ENCODE data around the gene FAHD2A.
"Not testable (repeated sequence)": the region's sequence is repeated elsewhere in the genome, so short reads cannot be mapped to it uniquely, and the experiment has no call there.

Gene FAHD2A

DNA sequence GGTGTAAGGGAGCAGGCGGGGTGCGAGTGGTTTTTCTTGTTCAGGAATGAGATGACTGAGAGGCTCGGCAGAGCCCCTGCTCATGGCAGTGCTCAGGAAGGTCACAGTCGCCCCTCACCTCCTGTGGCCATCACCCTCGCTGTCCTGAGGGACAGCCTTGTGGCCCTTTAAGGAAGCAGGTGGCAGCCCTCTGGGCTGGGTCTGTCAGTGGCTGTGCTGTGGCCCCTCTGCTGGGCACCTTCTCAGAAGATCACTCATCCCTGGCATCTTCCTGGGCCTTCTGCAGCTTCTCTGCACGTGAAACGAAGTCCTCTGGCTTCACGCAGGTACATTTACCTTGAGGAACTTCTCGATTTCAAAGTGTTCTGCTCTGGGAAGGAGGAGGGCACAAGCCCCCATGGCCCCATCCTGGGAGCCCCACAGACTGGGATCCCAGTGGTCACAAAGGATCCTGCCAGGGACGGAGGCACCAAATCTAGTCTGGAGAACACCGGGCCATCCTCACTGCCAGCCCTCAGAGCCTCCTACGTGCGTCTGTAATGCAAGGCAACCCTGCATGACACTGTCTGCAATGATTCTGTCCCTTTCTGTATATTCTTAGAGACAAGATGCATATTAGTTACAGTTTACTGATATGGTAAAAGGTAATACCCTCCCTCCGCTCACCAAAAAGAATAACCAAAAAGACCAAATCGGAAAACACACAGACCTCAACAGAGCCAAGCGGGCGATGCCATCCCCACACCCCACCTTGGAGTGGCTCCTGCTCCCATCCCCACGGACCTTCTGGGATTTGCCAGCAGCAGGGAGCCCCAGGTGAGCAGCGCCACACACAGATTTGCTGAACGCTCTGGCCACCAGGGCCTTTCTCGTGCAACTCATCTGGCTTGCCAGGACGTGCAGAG, 25.9 kb upstream of the FAHD2A start:
- no peak for DNase-seq (ENCODE audit: low spot score)

DNA sequence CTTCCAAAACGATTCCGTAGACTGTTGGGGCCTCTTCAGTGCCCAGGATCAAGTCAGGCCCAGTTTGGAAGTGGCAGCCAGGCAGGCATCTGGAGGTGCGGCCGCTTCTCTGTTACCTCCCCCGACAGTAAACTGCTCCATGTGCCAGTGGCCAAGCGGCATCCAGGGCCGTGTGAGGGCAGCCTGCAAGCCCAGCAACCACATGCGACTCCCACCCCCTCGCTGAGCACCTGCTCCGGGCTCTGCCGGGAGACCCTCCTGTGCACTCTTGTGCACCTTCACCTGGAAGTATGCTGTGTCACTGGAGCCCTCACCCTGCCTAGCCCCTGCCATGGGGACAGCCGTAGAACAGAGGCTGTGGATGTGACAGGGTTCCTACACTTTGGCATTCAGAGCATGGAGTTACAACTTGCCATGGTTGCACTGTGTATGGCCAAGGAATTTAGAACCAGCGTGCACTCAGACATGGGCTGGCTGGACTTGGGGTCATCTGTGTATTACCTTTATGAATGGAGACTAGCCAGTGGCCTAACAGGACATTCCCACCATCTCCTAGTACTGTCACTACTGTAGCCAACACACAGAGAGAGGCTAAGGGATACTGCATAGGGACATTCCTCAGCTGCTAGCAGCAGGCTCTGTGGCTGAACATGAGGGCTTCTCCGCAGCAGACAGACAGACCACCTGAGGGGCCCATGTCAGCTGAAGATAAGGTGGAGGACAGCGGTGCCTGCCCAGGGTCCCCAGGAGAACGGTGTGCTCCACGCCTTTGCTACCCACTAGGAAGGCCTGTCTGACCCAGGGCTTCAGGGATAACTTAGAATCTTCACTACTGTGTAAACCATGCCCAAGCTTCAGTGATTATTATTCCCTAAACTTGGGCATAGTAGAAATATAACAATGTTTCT, 25.0 kb upstream of the FAHD2A start:
- DNase-seq (ENCODE audit: low spot score): no peak

DNA sequence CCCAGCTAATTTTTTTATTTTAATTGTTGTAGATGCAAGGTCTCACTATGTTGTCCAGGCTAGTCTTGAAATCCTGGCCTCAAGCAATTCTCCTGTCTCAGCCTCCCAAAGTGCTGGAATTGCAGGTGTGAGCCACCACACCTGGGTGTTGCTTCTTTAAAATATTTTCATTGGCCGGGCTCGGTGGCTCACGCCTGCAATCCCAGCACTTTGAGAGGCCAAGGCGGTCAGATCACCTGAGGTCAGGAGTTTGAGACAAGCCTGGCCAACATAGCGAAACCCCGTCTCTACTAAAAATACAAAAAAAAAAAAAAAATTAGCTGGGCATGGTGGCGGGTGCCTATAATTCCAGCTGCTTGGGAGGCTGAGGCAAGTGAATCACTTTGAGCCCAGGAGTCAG, 24.2 kb upstream of the FAHD2A start:
- not testable (repeated sequence) for DNase-seq (ENCODE audit: low spot score)

DNA sequence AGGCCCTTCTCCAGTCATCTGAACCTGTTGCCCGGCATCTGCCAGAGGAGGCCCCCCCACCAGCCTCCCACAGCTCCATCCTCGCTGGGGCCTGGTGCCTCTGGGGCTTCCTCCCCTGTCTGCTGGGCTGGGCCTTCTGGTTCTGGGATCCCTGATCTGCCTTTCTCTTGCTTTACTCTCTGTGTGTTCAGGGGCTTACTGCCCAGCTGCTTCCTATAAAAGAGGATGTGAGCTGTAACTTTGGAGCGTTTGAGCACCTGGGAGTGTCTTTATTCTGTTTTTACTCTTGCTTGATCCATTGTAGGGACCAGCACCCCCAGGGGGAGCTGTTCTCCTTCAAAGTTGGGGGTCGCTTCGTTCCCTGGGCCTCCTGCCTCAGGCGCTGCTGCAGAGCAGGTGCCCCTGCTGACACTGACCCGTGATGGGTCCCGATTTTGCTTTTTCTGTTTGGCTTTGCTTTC, 23.1 kb upstream of the FAHD2A start:
- no peak for DNase-seq (ENCODE audit: low spot score)

DNA sequence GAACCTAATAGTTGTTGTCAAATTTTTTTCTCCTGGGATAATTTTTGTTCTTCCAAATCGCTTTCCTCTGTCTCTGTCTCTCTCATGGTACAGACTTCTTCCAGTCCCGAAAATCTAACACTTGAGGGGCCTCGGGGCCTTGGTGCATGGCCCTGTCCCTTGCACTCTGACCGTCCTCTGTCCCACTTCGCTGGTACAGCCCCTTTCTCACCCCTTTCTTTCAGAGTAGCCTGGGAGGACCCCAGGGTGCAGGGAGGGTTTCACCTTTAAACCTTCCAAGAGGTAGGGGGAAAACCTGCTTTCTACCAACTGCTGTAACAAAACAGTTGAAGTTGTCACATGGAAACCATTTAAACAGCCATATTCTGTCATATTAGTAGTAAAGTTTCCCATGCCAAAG, 22.2 kb upstream of the FAHD2A start:
- DNase-seq (ENCODE audit: low spot score): no peak

DNA sequence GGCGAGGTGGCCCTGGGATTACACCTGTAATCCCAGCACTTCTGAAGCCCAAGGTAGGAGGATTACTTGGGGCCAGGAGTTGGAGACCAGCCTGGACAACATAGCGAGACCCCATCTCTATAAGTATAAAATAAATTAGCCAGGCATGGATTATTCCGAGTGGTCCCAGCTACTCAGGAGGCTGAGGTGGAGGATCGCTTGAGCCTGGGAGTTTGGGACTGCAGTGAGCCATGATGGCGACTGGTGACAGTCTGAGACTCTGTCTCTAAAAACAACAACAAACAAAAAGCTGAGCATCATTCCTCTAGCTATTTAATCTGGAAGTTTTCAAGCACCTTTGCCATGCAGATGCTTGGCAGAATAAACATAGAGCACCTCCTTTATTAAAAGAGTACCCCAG, 21.8 kb upstream of the FAHD2A start:
- no peak for DNase-seq (ENCODE audit: low spot score)

DNA sequence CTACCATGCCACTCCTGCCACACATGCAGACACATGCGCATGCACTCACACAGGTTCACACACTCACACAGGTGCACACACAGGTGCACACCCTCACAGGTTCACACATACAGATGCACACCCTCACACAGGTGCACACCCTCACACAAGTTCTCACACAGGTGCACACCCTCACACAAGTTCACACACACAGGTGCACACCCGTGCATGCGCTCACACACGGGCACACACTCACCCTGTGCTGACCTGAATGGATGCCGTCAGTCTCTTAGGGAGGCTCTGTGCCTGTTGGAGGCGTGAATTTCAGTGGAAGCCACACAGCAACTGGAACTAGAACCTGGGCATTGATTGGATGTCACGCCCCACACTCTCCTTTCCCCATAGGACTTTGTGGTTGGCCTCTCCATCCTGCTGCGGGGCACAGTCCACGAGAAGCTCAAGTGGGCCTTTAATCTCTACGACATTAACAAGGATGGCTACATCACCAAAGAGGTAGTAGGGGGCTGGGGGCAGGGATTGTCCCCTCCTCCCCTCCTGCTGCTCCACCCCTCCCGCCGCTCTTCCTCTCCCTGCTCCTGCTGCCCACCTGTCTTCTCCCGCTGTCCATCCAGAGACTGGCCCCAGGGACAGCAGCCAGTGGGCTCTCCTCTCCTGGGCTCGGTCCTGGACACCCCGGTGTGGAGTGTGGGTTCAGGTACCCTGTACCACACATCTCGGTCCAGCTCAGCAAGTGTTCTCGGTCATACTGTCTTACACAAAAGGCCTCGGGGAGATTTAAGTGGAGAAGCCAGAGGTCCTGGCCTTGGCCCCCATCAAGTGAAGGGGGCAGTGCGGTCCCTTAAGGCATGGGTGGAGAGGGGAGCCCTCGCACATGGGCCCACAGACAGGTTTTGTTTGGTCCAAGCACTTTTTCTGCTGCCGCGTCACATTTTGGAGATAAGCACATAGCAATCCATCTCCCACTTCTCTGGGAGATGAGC, 21.0 kb upstream of the FAHD2A start:
- DNase-seq (ENCODE audit: low spot score): no peak

DNA sequence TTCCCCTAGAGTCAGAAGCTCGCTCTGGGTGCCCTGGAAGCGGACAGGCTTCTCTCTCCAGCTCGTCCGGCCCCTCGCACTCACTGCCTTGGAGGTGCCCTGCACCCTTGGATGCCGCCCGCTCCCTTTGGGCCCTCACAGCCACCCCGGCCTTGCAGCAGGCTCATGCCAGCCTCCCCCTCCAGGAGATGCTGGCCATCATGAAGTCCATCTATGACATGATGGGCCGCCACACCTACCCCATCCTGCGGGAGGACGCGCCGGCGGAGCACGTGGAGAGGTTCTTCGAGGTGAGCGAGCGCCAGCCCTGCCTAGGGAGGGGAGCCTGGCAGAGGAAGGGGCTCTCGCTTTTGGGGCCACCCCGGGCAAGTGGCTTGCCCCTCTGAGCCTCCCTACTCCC, 20.3 kb upstream of the FAHD2A start:
- DNase-seq (ENCODE audit: low spot score): no peak

DNA sequence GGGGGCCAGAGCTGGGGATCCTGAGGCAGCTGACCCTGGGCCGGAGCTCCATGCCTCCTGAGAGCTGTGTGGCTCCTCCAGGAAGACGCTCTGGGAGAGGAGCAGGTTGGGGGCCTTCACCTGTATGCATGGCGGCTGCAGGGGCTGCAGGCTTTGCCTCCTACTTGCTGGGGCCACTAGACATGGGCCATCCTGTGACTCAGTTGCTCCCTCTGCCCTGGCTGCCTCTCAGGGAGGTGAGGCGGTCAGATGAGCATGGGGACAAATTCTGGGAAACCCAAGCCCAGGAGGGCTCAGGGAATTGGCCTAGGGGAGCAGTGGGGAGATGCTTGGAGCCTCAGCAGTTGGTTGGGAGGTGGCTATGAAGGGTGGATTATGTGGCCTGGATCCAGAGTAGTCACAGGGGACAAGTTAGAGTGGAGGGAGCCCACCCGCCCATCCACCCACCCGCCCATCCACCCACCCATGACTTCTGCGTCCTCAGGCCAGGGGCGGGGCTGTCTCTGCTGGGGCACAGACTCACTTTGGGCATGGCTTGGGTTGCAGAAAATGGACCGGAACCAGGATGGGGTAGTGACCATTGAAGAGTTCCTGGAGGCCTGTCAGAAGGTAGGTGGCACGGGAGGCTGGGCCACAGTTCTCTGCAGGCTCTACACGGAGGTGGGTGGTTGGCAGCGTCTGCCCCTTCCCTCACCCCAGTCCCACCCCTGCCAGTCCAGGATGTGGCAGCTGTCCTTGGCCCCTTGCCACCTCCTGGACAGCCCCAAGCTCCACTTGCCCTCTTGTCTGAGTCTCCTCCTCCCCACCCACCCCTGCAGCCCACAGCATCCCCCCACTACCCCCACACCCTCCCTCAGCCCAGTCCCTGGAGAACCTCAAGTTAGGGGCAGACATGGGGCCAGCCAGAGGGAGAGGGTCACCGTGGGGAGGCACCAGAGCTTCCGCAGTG, 19.5 kb upstream of the FAHD2A start:
- no peak for DNase-seq (ENCODE audit: low spot score)

DNA sequence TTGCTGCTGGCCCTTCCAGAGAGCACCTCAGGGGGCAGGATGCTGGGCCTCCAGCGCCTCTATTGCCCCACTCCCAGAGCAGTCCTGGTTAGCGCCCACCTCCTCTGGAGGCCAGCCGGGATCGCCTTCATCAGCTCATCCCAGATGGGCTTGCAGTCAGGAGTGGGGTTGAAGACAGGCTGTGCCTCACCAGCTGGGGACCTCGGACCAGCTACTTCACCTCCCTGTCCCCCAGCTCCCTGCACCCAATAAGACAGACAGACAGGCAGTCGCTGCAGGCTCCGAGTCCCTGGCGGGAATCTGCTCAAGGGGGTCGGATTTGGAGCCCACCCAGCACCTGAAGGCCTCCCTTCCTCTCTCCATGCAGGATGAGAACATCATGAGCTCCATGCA, 18.9 kb upstream of the FAHD2A start:
- DNase-seq (ENCODE audit: low spot score): no peak

DNA sequence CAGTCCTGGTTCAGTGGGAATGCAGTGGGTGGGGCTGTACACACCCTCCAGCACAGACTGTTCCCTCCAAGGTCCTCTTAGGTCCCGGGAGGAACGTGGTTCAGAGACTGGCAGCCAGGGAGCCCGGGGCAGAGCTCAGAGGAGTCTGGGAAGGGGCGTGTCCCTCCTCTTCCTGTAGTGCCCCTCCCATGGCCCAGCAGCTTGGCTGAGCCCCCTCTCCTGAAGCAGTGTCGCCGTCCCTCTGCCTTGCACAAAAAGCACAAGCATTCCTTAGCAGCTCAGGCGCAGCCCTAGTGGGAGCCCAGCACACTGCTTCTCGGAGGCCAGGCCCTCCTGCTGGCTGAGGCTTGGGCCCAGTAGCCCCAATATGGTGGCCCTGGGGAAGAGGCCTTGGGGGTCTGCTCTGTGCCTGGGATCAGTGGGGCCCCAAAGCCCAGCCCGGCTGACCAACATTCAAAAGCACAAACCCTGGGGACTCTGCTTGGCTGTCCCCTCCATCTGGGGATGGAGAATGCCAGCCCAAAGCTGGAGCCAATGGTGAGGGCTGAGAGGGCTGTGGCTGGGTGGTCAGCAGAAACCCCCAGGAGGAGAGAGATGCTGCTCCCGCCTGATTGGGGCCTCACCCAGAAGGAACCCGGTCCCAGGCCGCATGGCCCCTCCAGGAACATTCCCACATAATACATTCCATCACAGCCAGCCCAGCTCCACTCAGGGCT, 17.5 kb upstream of the FAHD2A start:
- DNase-seq (ENCODE audit: low spot score): no peak

DNA sequence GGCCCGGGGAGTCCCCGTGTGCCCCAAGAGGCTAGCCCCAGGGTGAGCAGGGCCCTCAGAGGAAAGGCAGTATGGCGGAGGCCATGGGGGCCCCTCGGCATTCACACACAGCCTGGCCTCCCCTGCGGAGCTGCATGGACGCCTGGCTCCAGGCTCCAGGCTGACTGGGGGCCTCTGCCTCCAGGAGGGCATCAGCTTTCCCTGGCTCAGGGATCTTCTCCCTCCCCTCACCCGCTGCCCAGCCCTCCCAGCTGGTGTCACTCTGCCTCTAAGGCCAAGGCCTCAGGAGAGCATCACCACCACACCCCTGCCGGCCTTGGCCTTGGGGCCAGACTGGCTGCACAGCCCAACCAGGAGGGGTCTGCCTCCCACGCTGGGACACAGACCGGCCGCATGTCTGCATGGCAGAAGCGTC, 16.9 kb upstream of the FAHD2A start:
- no peak for DNase-seq (ENCODE audit: low spot score)

DNA sequence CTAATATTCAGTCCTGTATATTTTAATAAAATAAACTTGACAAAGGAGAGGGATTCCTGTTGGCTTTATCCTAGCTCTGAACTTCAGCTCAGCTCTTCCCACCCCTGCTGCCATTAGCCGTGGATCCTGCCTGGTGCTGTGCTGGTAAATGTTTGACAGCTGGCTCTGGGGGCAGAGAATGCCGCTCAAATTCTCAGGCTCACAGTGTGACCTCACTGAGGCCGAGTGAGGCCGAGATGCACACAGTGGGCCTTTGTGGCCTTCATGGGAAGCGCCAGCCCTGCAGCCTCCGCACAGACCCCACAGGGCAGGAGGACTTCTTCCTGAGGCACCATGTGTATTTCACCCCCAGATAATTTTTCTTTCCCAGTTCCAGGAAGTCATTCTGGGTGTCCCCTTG, 16.5 kb upstream of the FAHD2A start:
- DNase-seq (ENCODE audit: low spot score): no peak

DNA sequence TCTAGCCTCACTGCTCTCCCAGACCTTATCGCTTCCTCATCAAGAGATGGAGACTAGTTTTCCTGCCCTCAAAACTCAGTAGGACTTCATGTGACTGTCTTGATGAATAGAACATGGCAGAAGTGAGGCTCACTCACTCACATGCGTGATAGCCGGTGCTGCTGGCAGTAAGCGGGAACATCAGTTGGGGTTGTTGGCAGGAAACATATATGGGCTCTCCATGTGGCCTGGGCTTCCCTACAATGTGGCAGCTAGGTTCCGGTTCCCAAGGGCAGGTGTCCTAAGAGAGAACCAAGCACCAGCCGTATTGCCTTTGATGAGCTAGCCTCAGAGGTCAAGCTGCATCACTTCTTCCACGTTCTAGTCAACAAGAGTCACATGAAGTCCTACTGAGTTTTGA, 15.2 kb upstream of the FAHD2A start:
- DNase-seq (ENCODE audit: low spot score): no peak

DNA sequence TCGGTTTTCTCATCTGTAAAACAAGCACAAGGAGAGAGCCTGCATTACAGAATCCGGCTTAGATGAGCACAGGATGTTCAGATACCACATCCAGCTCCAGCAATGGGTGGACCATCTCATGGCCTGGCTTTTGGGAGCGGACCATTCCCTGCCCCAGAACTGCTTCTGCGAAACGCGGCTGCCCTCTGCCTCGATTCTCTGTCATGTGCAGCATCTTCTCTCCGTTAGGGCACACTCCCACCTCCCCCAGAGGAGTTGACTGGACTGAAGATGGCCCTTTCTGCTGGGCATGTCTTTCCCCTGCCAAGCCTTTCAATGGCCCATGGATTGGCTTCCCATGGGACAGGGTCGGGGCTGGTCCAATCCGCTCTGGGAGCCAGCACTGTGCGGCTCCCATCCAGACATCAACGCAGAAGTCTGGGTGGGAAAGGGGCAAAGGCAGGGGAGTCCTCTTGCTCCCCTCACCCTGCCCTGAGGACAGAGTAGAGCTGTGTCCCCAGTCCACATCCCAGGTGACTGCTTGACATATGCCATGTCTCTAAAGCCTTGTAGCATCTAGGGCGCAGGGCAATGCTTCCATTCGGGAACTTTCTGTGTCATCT, 14.3 kb upstream of the FAHD2A start:
- DNase-seq (ENCODE audit: low spot score): no peak

DNA sequence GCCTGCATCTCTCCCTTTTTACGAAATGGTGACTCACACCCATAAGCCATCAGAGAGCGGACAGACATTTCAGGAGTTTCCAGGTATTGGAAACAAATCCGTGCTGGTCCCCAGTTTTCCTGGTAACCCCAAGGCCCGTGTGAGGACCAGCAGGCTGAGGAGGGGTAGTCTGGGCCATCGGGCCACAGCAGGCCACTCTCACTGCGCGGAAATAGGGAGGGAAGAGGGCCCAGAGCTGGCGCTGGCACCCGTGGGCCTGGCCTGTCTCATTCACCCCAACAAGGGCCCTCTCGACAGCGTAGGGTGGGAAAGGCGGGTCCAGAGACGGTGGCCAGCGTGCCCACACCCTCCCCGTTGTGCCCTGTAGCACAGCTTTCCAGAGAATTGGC, 13.7 kb upstream of the FAHD2A start:
- no peak for DNase-seq (ENCODE audit: low spot score)

DNA sequence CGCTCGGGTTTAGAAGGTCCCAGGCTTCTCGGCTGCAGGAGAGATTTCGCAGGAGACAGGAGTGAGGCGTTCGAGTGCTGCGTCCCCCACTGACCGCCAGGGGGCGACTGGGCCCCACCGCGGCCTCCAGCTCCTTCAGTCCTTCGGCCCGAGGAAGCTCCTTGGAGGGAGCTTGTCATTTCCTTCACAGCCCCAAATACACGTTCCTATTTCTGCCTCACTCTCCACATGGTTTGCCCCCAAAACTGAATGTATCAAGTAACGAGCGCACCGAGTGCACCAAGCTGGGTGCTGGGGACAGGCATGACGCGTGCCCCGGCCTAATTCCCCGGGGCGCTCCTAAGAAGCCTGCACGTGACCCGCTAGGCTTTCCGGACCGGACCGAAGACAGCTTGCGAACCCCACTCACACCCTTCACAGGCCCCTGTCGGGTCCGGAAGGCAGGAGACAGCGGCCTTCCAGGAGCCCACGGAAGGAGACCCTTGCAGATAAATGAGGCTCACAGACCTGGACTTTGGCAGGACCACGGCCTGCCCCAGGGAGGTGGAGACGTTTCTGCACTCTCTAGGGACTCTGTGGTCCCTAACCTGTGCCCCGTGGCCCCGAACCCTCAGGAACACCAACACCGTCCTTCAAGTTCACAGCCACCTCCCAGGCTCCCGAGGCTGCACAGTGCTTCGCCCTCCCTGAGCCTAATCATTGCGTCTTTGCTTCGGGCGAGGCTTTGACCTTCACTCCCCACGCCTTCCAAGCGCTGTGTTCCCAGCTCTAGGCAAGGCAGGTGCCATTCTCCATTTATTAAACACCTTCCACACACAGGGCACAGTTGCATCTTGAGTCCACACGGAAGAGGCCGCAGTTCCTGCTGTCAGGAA, 13.0 kb upstream of the FAHD2A start:
- peak; percentile 57 for DNase-seq (ENCODE audit: low spot score)

DNA sequence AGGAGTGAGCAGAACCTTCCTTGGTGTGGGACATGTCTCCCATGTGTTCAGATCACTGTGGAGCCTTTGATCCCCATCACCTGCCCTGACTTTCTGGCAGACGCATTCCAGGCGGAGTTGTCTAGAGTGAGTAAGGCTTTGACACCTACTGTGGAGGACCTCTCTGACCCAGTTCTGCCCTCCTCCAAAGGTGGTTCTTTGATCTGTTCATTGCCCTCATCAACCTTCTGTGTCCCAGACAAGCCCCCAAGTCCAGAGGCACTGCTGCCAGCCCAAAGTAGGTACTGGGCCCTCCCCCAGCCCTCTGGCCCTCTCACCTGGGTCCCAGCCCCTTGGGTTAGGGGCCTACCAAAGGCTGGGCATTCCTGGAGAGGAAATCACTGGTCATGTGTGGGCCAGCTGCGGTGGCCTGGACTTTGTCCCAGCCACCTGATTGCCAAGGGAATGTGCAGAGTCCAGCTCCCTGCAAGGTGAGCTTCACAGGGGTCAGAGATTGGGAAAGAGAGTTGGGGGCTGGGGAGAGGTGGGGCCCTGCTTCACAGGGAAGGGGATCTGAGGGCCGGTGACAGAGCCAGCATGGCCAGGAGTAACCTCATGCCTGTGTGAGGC, 12.1 kb upstream of the FAHD2A start:
- no peak for DNase-seq (ENCODE audit: low spot score)

All from HuH-7.5 (cell line).